HEK293T (cell line): ENCODE results near the gene UBE3D.

ENCODE experiments used
- CTCF ChIA-PET: fragments of 350-600 bp; formaldehyde crosslinking; extraction: SDS; loops from one replicate; lab custom pipeline; 2021; ENCODE audit warnings: antibody characterized with exemption, inconsistent platforms; lab: Yijun Ruan, JAX
- POLR2A ChIA-PET: fragments of 350-600 bp; formaldehyde crosslinking; extraction: SDS; loops from one replicate; lab custom pipeline; 2020; ENCODE audit warnings: antibody characterized with exemption, inconsistent platforms; lab: Yijun Ruan, JAX
- DNase-seq: peaks from one replicate; pipeline ENCODE4 v3.0.0; 2012; ENCODE audit warnings: mixed read lengths; ENCODE audit errors: extremely low spot score
- ARNT ChIP-seq: fragments of 450-650 bp; IDR thresholded peaks from 2 replicates; pipeline ENCODE4 v1.6.1; 2017; ENCODE audit warnings: mild to moderate bottlenecking
- BHLHE40 ChIP-seq: fragments of 450-650 bp; IDR thresholded peaks from 2 replicates; pipeline ENCODE4 v1.6.1; 2016; ENCODE audit warnings: mild to moderate bottlenecking, moderate library complexity, borderline replicate concordance
- CTBP1 ChIP-seq: fragments of 450-650 bp; IDR thresholded peaks from 2 replicates; pipeline ENCODE4 v1.6.1; 2016; ENCODE audit warnings: borderline replicate concordance
- ELF4 ChIP-seq: fragments of 450-650 bp; IDR thresholded peaks from 2 replicates; pipeline ENCODE4 v1.6.1; 2017; ENCODE audit warnings: antibody characterized with exemption
- FOXA1 ChIP-seq: fragments of 450-650 bp; IDR thresholded peaks from 2 replicates; pipeline ENCODE4 v1.6.1; 2016; ENCODE audit warnings: mild to moderate bottlenecking
- FOXK2 ChIP-seq: fragments of 450-650 bp; IDR thresholded peaks from 2 replicates; pipeline ENCODE4 v1.6.1; 2016; ENCODE audit warnings: mild to moderate bottlenecking
- FOXM1 ChIP-seq: fragments of 450-650 bp; IDR thresholded peaks from 2 replicates; pipeline ENCODE4 v1.6.1; 2017; ENCODE audit warnings: mild to moderate bottlenecking, borderline replicate concordance
- HDGF ChIP-seq: fragments of 450-650 bp; IDR thresholded peaks from 2 replicates; pipeline ENCODE4 v1.6.1; 2017; ENCODE audit warnings: antibody characterized with exemption, borderline replicate concordance
- L3MBTL2 ChIP-seq: fragments of 450-650 bp; conservative IDR thresholded peaks from 2 replicates; pipeline ENCODE4 v1.6.1; 2016; ENCODE audit warnings: mild to moderate bottlenecking
- LEF1 ChIP-seq: fragments of 450-650 bp; IDR thresholded peaks from 2 replicates; pipeline ENCODE4 v1.6.1; 2017; ENCODE audit warnings: mild to moderate bottlenecking, borderline replicate concordance
- NFRKB ChIP-seq: fragments of 450-650 bp; IDR thresholded peaks from 2 replicates; pipeline ENCODE4 v1.6.1; 2016; ENCODE audit warnings: mild to moderate bottlenecking, moderate library complexity
- PKNOX1 ChIP-seq: fragments of 450-650 bp; IDR thresholded peaks from 2 replicates; pipeline ENCODE4 v1.6.1; 2016
- SP1 ChIP-seq: fragments of 450-650 bp; IDR thresholded peaks from 2 replicates; pipeline ENCODE4 v1.6.1; 2017
- SUZ12 ChIP-seq: fragments of 450-650 bp; IDR thresholded peaks from 2 replicates; pipeline ENCODE4 v1.6.1; 2016; ENCODE audit warnings: mild to moderate bottlenecking
- TARDBP ChIP-seq: fragments of 450-650 bp; IDR thresholded peaks from 2 replicates; pipeline ENCODE4 v1.6.1; 2016
- ZNF384 ChIP-seq: fragments of 450-650 bp; IDR thresholded peaks from 2 replicates; pipeline ENCODE4 v1.6.1; 2016

UBE3D gene

GRCh38 chr6:82889143-82889542 lies 176.5 kb downstream of the UBE3D start:
- TF ChIP-seq SUZ12, result no peak
- TF ChIP-seq HDGF, result no peak
- no peak for TF ChIP-seq ARNT
- TF ChIP-seq BHLHE40, result no peak
- no peak for TF ChIP-seq FOXK2
- no peak for TF ChIP-seq CTBP1
- TF ChIP-seq LEF1, result no peak
- no peak for TF ChIP-seq SP1
- TF ChIP-seq PKNOX1, result no peak
- no peak for TF ChIP-seq FOXM1
- TF ChIP-seq TARDBP, result no peak
- no peak for TF ChIP-seq NFRKB
- TF ChIP-seq L3MBTL2, result no peak
- no peak for DNase-seq
- ChIA-PET CTCF (interaction anchor here (0.7 kb wide), 1 partner anchor 47 kb away, joined by 3 read pairs; no protein-coding TSS in a partner anchor), POLR2A (no interaction called here)

GRCh38 chr6:82882363-82883023 lies 183.1 kb downstream of the UBE3D start:
- no peak for DNase-seq
- POLR2A ChIA-PET, result no interaction called here
- TF ChIP-seq PKNOX1, result peak; percentile 64
- no peak for TF ChIP-seq ZNF384
- CTCF ChIA-PET, result no interaction called here

GRCh38 chr6:82881519-82881918 lies 184.1 kb downstream of the UBE3D start:
- no peak for DNase-seq
- POLR2A ChIA-PET, result no interaction called here
- CTCF ChIA-PET, result no interaction called here
- TF ChIP-seq L3MBTL2 (no peak), HDGF (no peak), LEF1 (no peak), ZNF384 (no peak), ARNT (no peak), FOXA1 (no peak), ELF4 (no peak), PKNOX1 (no peak), TARDBP (no peak), CTBP1 (no peak), NFRKB (no peak), BHLHE40 (no peak), SUZ12 (no peak)

GRCh38 chr6:82878812-82879211 lies 186.8 kb downstream of the UBE3D start:
- ChIA-PET CTCF (no interaction called here), POLR2A (no interaction called here)
- TF ChIP-seq SUZ12 (no peak), BHLHE40 (no peak), LEF1 (no peak), FOXM1 (no peak), ELF4 (no peak), TARDBP (no peak), FOXK2 (no peak), CTBP1 (no peak), PKNOX1 (no peak), FOXA1 (no peak), HDGF (no peak), ZNF384 (no peak), NFRKB (no peak), ARNT (no peak), L3MBTL2 (no peak)
- no peak for DNase-seq

- peak; percentile 8 for DNase-seq
- peak; percentile 24; the same call in 1 of the 2 replicates for TF ChIP-seq CTBP1
- TF ChIP-seq FOXK2, result no peak
- TF ChIP-seq PKNOX1, result peak; percentile 64
- CTCF ChIA-PET, result no interaction called here
- POLR2A ChIA-PET, result no interaction called here
Observed at GRCh38 chr6:82877213-82878195, 188.1 kb downstream of the UBE3D start.
